BLaER1 treated with 17β-estradiol and CSF1 and Interleukin-3, amounts not matched to agents 10 nM and 100 nM (cell line): ENCODE results near the gene ZNF280B.
"Not testable (repeated sequence)": the region's sequence is repeated elsewhere in the genome, so short reads cannot be mapped to it uniquely, and the experiment has no call there.

Experiments
- H3K27ac ChIP-seq, 11 experiments: shearing (Covaris generic); formaldehyde crosslinking; 2 replicates each; pipeline ENCODE4 v1.8.1; 2022
- H3K27me3 ChIP-seq, 11 experiments: shearing (Covaris generic); formaldehyde crosslinking; 2 replicates each; pipeline ENCODE4 v1.8.1; 2022
- H3K36me3 ChIP-seq, 11 experiments: shearing (Covaris generic); formaldehyde crosslinking; 2 replicates each; pipeline ENCODE4 v1.8.1; 2022
- H3K4me1 ChIP-seq, 10 experiments: shearing (Covaris generic); formaldehyde crosslinking; 2 replicates each; pipeline ENCODE4 v1.8.1; 2022
- H3K4me2 ChIP-seq, 11 experiments: shearing (Covaris generic); formaldehyde crosslinking; 2 replicates each; pipeline ENCODE4 v1.8.1; 2022
- H3K4me3 ChIP-seq, 10 experiments: shearing (Covaris generic); formaldehyde crosslinking; 2 replicates each; pipeline ENCODE4 v1.8.1; 2022
- H3K9ac ChIP-seq, 11 experiments: shearing (Covaris generic); formaldehyde crosslinking; 2 replicates each; pipeline ENCODE4 v1.8.1; 2022
- H3K9me3 ChIP-seq, 11 experiments: shearing (Covaris generic); formaldehyde crosslinking; replicated peaks in 1 of 11; 2 replicates each; pipeline ENCODE4 v1.8.1; 2022
- H4K20me1 ChIP-seq, 11 experiments: shearing (Covaris generic); formaldehyde crosslinking; 2 replicates each; pipeline ENCODE4 v1.8.1; 2022
- Cebpa-rat ChIP-seq, 11 experiments: shearing (Covaris generic); IDR thresholded peaks; 2 replicates each; pipeline ENCODE4 v1.8.1; 2022

Gene ZNF280B

GRCh38 chr22:22442928-22443709 lies 65.4 kb downstream of the ZNF280B start:
- Histone ChIP-seq H3K9ac (no peak overlapping the region), H3K4me3 (no peak overlapping the region), H3K27me3 (no peaks in the 10 kb centered on the region), H3K9me3 (peaks cover 33 to 48% (median 40%) of the 10 kb centered on the region in 11 experiments), H3K36me3 (no peaks in the 10 kb centered on the region), H3K27ac (no peak overlapping the region), H4K20me1 (no peaks in the 10 kb centered on the region), H3K4me1 (no peaks in the 10 kb centered on the region), H3K4me2 (no peak overlapping the region)
- no peak for TF ChIP-seq Cebpa-rat (IDR thresholded peaks at IDR 0.05)

- H3K27me3 ChIP-seq, H3K9ac ChIP-seq, H3K4me1 ChIP-seq, H4K20me1 ChIP-seq, H3K4me2 ChIP-seq, H3K36me3 ChIP-seq, H3K27ac ChIP-seq, H3K4me3 ChIP-seq: not testable (repeated sequence)
- peaks cover 33 to 55% (median 40%) of the 10 kb centered on the region in 11 experiments for H3K9me3 ChIP-seq
Observed at GRCh38 chr22:22441626-22442025, 66.9 kb downstream of the ZNF280B start.

- Histone ChIP-seq H3K4me3 (no peak overlapping the region), H3K4me2 (no peak overlapping the region), H3K9me3 (peaks cover 45 to 68% (median 54%) of the 10 kb centered on the region in 11 experiments), H3K27me3 (no peaks in the 10 kb centered on the region), H3K4me1 (0 out of 20 replicates have a peak, but pooled peaks cover 0 to 4% (median 0%) of the 10 kb centered on the region in 10 experiments), H3K27ac (no peak overlapping the region), H3K36me3 (no peaks in the 10 kb centered on the region), H4K20me1 (no peaks in the 10 kb centered on the region), H3K9ac (no peak overlapping the region)
- TF ChIP-seq Cebpa-rat (IDR thresholded peaks at IDR 0.05): no peak
Observed at GRCh38 chr22:22440188-22440587, 68.4 kb downstream of the ZNF280B start.
